PC-3 (cell line): ENCODE measurements around the gene FRAT1.

Experiments
- CTCF ChIP-seq: fragments of 300-600 bp; sonication (generic); conservative IDR thresholded peaks from 2 replicates; pipeline ENCODE4 v1.5.1; 2017; ENCODE audit warnings: antibody characterized with exemption, low read depth, mild to moderate bottlenecking, low read length
- EZH2 ChIP-seq: fragments of 300-600 bp; sonication (generic); IDR thresholded peaks from one replicate; pipeline ENCODE4 v1.6.1; 2017; ENCODE audit warnings: antibody characterized with exemption, mild to moderate bottlenecking, low read length; ENCODE audit not compliant: unreplicated experiment
- EZH2phosphoT487 ChIP-seq: fragments of 300-600 bp; sonication (generic); IDR thresholded peaks from 2 replicates; pipeline ENCODE4 v1.6.1; 2018; ENCODE audit warnings: mild to moderate bottlenecking, antibody characterized with exemption, low read length, borderline replicate concordance

- no peak for TF ChIP-seq CTCF
- TF ChIP-seq EZH2: no peak
- TF ChIP-seq EZH2phosphoT487: no peak
Observed at GRCh38 chr10:97360705-97361536, 41.9 kb downstream of the FRAT1 start.
